CD14-positive monocyte (primary cell): ENCODE measurements around the gene DIPK2B. TPM values are rescaled to one million over a fixed set of nuclear protein-coding genes. Genes with fewer than 3 reads are reported as not detected.

Experiments used
- DNase-seq, 3 donors: peaks; one replicate each; pipeline ENCODE4 v3.0.0-alpha.2; 2011 to 2022
- H2AFZ ChIP-seq: 2 replicates; pipeline ENCODE4 v1.6.0; 2012; ENCODE audit warnings: mild to moderate bottlenecking, low read depth, low read length, inconsistent platforms; ENCODE audit not compliant: insufficient read depth, poor library complexity, severe bottlenecking
- H3K27ac ChIP-seq, 2 donors: 1 replicate in 1 of 2; 2 replicates in 1 of 2; pipeline ENCODE4 v1.5.1; 2012 to 2013; ENCODE audit warnings: low read length in 2 of 2, control low read depth in 1 of 2, inconsistent platforms in 1 of 2, low read depth in 1 of 2, mild to moderate bottlenecking in 1 of 2
- H3K27me3 ChIP-seq, 2 donors: one replicate each; pipeline versions ENCODE4 v1.6.0 to v1.6.1; 2011 to 2013; ENCODE audit warnings: low read length in 2 of 2; ENCODE audit not compliant: control insufficient read depth in 2 of 2, insufficient read depth in 2 of 2
- H3K36me3 ChIP-seq, 2 donors: replicated peaks in 1 of 2; 1 replicate in 1 of 2; 2 replicates in 1 of 2; pipeline versions ENCODE4 v1.5.1 to v1.6.1; 2012 to 2013; ENCODE audit warnings: low read length in 2 of 2, control low read depth in 1 of 2, inconsistent platforms in 1 of 2, mild to moderate bottlenecking in 1 of 2; ENCODE audit not compliant: insufficient read depth in 2 of 2, control insufficient read depth in 1 of 2
- H3K4me1 ChIP-seq, 2 donors: 1 replicate in 1 of 2; 2 replicates in 1 of 2; pipeline versions ENCODE4 v1.5.1 to v1.6.1; 2012 to 2013; ENCODE audit warnings: low read length in 2 of 2, control low read depth in 1 of 2, inconsistent platforms in 1 of 2, mild to moderate bottlenecking in 1 of 2, moderate library complexity in 1 of 2; ENCODE audit not compliant: insufficient read depth in 2 of 2, control insufficient read depth in 1 of 2
- H3K4me2 ChIP-seq: replicated peaks from 2 replicates; pipeline ENCODE3; 2012; ENCODE audit warnings: low read length, moderate library complexity, mild to moderate bottlenecking; ENCODE audit not compliant: poor library complexity, severe bottlenecking; ENCODE audit errors: extremely low read depth
- H3K4me3 ChIP-seq, 3 experiments: fragments of 200-600 bp in 1 of 3; sonication (generic) in 1 of 3; replicated peaks in 1 of 3; 1 replicate in 2 of 3; 2 replicates in 1 of 3; pipeline ENCODE4 v1.5.1; 2011 to 2013; ENCODE audit warnings: low read length in 3 of 3, mild to moderate bottlenecking in 3 of 3, control low read depth in 2 of 3, low read depth in 2 of 3, inconsistent platforms in 1 of 3, moderate library complexity in 1 of 3
- H3K79me2 ChIP-seq: 2 replicates; pipeline ENCODE4 v1.6.0; 2012; ENCODE audit warnings: mild to moderate bottlenecking, control low read depth, inconsistent platforms, low read length, moderate library complexity; ENCODE audit not compliant: insufficient read depth
- H3K9ac ChIP-seq: 2 replicates; pipeline ENCODE4 v1.6.0; 2017; ENCODE audit warnings: low read length, mild to moderate bottlenecking; ENCODE audit not compliant: insufficient read depth, poor library complexity, severe bottlenecking
- H3K9me3 ChIP-seq, 2 donors: replicated peaks in 1 of 2; 1 replicate in 1 of 2; 2 replicates in 1 of 2; pipeline versions ENCODE4 v1.5.1 to v1.6.1; 2012 to 2013; ENCODE audit warnings: low read length in 2 of 2, control low read depth in 1 of 2; ENCODE audit not compliant: control insufficient read depth in 1 of 2, insufficient read depth in 1 of 2
- H4K20me1 ChIP-seq: 2 replicates; pipeline ENCODE4 v1.6.0; 2012; ENCODE audit warnings: mild to moderate bottlenecking, low read length, control low read depth, moderate library complexity; ENCODE audit not compliant: insufficient read depth
- H3K27ac Mint-ChIP-seq, 7 donors: one replicate each; pipeline ENCODE4 v1.8.0; 2020; ENCODE audit warnings: mild to moderate bottlenecking in 7 of 7, mixed read lengths in 7 of 7, moderate library complexity in 6 of 7, inconsistent platforms in 2 of 7
- H3K27me3 Mint-ChIP-seq, 3 donors: one replicate each; pipeline ENCODE4 v1.8.0; 2021 to 2022; ENCODE audit warnings: low read depth in 3 of 3, mild to moderate bottlenecking in 3 of 3, mixed read lengths in 3 of 3, moderate library complexity in 3 of 3, inconsistent platforms in 1 of 3
- H3K36me3 Mint-ChIP-seq, 2 donors: one replicate each; pipeline ENCODE4 v1.8.0; 2020; ENCODE audit warnings: mixed read lengths in 2 of 2, inconsistent platforms in 1 of 2, mild to moderate bottlenecking in 1 of 2
- H3K4me1 Mint-ChIP-seq: one replicate; pipeline ENCODE4 v1.8.0; 2020; ENCODE audit warnings: mild to moderate bottlenecking, mixed read lengths
- H3K4me3 Mint-ChIP-seq, 2 donors: one replicate each; pipeline ENCODE4 v1.8.0; 2020; ENCODE audit warnings: mild to moderate bottlenecking in 2 of 2, mixed read lengths in 2 of 2, moderate library complexity in 1 of 2
- H3K9me3 Mint-ChIP-seq, 7 donors: one replicate each; pipeline ENCODE4 v1.8.0; 2020 to 2022; ENCODE audit warnings: mixed read lengths in 7 of 7, mild to moderate bottlenecking in 6 of 7, moderate library complexity in 6 of 7, inconsistent platforms in 2 of 7
- WGBS: methylation state at CpG from one replicate; pipeline ENCODE4 v1.1.5; 2013; ENCODE audit warnings: missing lambda C conversion rate; ENCODE audit not compliant: insufficient coverage; 5-methylcytosine and 5-hydroxymethylcytosine counted together
- intact Hi-C, 2 donors: fragments of 100-400 bp; cut with micrococcal nuclease; formaldehyde crosslinking; loops; one replicate each; pipeline versions ENCODE4 v1.15.0 to v1.15.1; 2023
- polyA plus RNA-seq, 3 donors: library from polyadenylated mRNA; depleted of rRNA in 1 of 3; unstranded in 2 of 3; stranded (reverse) in 1 of 3; fragments of 300-500 nt in 2 of 3; fragments of >200 nt in 1 of 3; fragmentation: Illumina TruSeq in 2 of 3; gene quantifications; 1 replicate in 2 of 3; 2 replicates in 1 of 3; pipeline ENCODE4 v1.2.3, GENCODE V29; 2012 to 2021
- TF ChIP-seq, protein P1 (sequence below): fragments of 200-600 bp; IDR thresholded peaks from one replicate; pipeline ENCODE4 v1.8.0; 2022; ENCODE audit warnings: antibody characterized with exemption, mild to moderate bottlenecking

Gene DIPK2B
- polyA plus RNA-seq, 3 donors: not detected

DNA sequence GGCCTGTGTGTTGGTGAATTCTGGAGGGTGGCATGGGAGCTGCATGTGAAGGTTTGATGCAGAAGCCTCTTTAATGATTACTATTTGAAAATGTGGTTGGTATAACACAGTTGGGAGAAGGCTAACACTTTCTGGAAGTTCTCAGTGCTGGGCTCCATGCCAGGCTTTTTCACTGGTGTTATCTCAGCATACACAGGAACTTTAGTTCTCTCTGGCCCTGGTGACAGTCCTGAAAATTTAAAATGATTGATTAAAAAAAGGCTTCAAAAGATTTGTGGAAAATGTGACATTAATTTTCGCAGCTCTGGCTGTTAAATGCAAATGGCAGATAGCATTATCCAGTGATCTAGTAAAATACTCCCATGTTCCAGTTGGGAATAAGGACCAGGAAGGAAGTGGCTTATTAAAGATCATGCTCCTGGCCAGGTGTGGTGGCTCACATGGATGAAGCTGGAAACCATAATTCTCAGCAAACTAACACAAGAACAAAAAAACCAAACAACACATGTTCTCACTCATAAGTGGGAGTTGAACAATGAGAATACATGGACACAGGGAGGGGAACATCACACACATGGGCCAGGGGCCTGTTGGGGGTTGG is 36.6 kb downstream of the DIPK2B start:
- Histone ChIP-seq H3K4me3 (no peak overlapping the region), H3K9me3 (no peaks in the 10 kb centered on the region), H3K36me3 (no peaks in the 10 kb centered on the region), H3K27ac (no peak overlapping the region), H3K79me2 (no peaks in the 10 kb centered on the region), H3K4me2 (no peak overlapping the region), H3K9ac (no peak overlapping the region), H3K27me3 (peaks cover 0 to 6% of the 10 kb centered on the region in 2 donors), H3K4me1 (no peaks in the 10 kb centered on the region), H2AFZ (no peak overlapping the region), H4K20me1 (no peaks in the 10 kb centered on the region)
- intact Hi-C loops: no loop called here
- peaks cover 0 to 9% (median 0%) of the 10 kb centered on the region in 3 donors for H3K27me3 Mint-ChIP-seq
- WGBS: no CpG with 5 or more reads among the region's 1 CpG
- no peaks in the 10 kb centered on the region for H3K4me1 Mint-ChIP-seq
- no peak for DNase-seq
- no peak overlapping the region for H3K27ac Mint-ChIP-seq
- H3K4me3 Mint-ChIP-seq: no peak overlapping the region
- no peaks in the 10 kb centered on the region for H3K36me3 Mint-ChIP-seq
- TF ChIP-seq, protein P1, sequence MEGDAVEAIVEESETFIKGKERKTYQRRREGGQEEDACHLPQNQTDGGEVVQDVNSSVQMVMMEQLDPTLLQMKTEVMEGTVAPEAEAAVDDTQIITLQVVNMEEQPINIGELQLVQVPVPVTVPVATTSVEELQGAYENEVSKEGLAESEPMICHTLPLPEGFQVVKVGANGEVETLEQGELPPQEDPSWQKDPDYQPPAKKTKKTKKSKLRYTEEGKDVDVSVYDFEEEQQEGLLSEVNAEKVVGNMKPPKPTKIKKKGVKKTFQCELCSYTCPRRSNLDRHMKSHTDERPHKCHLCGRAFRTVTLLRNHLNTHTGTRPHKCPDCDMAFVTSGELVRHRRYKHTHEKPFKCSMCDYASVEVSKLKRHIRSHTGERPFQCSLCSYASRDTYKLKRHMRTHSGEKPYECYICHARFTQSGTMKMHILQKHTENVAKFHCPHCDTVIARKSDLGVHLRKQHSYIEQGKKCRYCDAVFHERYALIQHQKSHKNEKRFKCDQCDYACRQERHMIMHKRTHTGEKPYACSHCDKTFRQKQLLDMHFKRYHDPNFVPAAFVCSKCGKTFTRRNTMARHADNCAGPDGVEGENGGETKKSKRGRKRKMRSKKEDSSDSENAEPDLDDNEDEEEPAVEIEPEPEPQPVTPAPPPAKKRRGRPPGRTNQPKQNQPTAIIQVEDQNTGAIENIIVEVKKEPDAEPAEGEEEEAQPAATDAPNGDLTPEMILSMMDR: no peak
- peaks cover 0 to 11% (median 4%) of the 10 kb centered on the region in 7 donors for H3K9me3 Mint-ChIP-seq

DNA sequence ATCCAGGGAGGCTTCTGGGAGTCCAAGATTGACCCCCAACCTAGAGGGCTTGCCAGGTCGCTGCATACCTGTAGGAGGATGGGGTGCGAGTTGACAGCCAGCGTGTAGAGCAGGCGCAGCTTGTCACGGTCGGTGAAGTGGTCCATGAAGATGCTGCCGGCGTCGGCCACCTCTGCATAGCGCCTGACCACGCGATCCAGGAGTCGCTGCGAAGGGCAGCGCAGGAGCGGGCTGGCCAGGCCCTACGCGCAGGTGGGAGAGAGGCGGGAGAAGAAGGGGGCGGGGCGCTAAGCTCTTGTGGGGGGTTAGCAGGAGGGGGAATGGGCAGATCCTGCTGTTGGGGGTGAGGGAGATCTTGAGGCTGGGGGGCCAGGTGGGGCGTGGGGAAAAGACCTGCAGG is 43.0 kb downstream of the DIPK2B start:
- no peaks in the 10 kb centered on the region for H3K79me2 ChIP-seq
- no peak overlapping the region for H2AFZ ChIP-seq
- WGBS: 95% methylated on average over 6 of the region's 22 CpGs
- H3K4me2 ChIP-seq: no peak overlapping the region
- no peaks in the 10 kb centered on the region for H3K9me3 ChIP-seq
- Mint-ChIP-seq H3K9me3 (peaks cover 0 to 11% (median 4%) of the 10 kb centered on the region in 7 donors), H3K4me1 (peaks cover 7% of the 10 kb centered on the region), H3K27ac (no peak overlapping the region), H3K36me3 (no peaks in the 10 kb centered on the region), H3K4me3 (no peak overlapping the region), H3K27me3 (peaks cover 0 to 17% (median 0%) of the 10 kb centered on the region in 3 donors)
- DNase-seq: no peak
- no peak overlapping the region for H3K27ac ChIP-seq
- no peak overlapping the region for H3K9ac ChIP-seq
- H3K4me3 ChIP-seq: no peak overlapping the region
- no peaks in the 10 kb centered on the region for H3K4me1 ChIP-seq
- intact Hi-C loops: no loop called here
- no peaks in the 10 kb centered on the region for H3K27me3 ChIP-seq
- H4K20me1 ChIP-seq: no peaks in the 10 kb centered on the region
- H3K36me3 ChIP-seq: no peaks in the 10 kb centered on the region
- TF ChIP-seq, protein P1: no peak
